Muscle layer of colon (tissue), 2 donors: Measurements from ENCODE around the gene LRMDA.

Experiments used
- H3K27ac ChIP-seq: one replicate; pipeline ENCODE4 v1.7.0; 2013; ENCODE audit warnings: low read depth, mild to moderate bottlenecking, low read length, moderate library complexity
- H3K27me3 ChIP-seq, 2 donors: one replicate each; pipeline ENCODE4 v1.7.0; 2013; ENCODE audit warnings: low read length in 2 of 2, mild to moderate bottlenecking in 2 of 2; ENCODE audit not compliant: insufficient read depth in 2 of 2, control insufficient read depth in 1 of 2
- H3K36me3 ChIP-seq: one replicate; pipeline ENCODE4 v1.7.0; 2013; ENCODE audit warnings: mild to moderate bottlenecking, low read length; ENCODE audit not compliant: insufficient read depth
- H3K4me1 ChIP-seq: one replicate; pipeline ENCODE4 v1.7.0; 2013; ENCODE audit warnings: mild to moderate bottlenecking, low read length; ENCODE audit not compliant: insufficient read depth
- H3K4me3 ChIP-seq, 2 donors: one replicate each; pipeline ENCODE4 v1.7.0; 2013; ENCODE audit warnings: low read length in 2 of 2, low read depth in 1 of 2, mild to moderate bottlenecking in 1 of 2, moderate library complexity in 1 of 2
- H3K9ac ChIP-seq: one replicate; pipeline ENCODE4 v1.7.0; 2013; ENCODE audit warnings: low read length
- H3K9me3 ChIP-seq: one replicate; pipeline ENCODE4 v1.7.0; 2013; ENCODE audit warnings: mild to moderate bottlenecking, low read length
- donor health status: abdominal sarcoma.
- donor health status: Adenocarcinoma of cecum.

Gene LRMDA

GRCh38 chr10:75703191-75703854, 271.9 kb downstream of the LRMDA start:
- Histone ChIP-seq H3K36me3 (no peaks in the 10 kb centered on the region), H3K4me1 (peaks cover 15% of the 10 kb centered on the region), H3K27ac (no peak overlapping the region), H3K4me3 (no peak overlapping the region), H3K9ac (no peak overlapping the region), H3K9me3 (no peaks in the 10 kb centered on the region), H3K27me3 (no peaks in the 10 kb centered on the region)

DNA sequence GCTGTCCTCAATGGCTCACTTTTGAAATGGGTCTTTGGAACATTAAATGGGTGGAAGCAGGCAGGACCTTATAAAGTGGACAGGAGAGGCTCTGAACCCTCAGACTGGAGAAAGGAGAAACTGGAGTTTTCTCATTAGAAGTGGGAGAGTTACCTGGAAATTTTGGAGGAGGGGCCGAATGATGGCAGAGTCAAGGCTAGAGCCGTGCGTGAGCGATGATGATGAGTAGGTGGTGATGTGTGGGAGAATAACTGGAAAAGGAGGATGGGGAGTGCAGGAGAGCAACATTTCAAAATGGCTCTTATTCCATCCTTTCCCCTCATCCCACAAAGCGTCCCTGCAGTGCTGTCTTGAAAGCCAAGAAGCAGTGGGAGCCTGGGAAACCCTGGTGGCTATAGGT, 274.0 kb downstream of the LRMDA start:
- no peak overlapping the region for H3K4me3 ChIP-seq
- no peak overlapping the region for H3K9ac ChIP-seq
- H3K27ac ChIP-seq = no peak overlapping the region
- no peaks in the 10 kb centered on the region for H3K9me3 ChIP-seq
- peaks cover 20% of the 10 kb centered on the region for H3K4me1 ChIP-seq
- no peaks in the 10 kb centered on the region for H3K27me3 ChIP-seq
- no peaks in the 10 kb centered on the region for H3K36me3 ChIP-seq

DNA sequence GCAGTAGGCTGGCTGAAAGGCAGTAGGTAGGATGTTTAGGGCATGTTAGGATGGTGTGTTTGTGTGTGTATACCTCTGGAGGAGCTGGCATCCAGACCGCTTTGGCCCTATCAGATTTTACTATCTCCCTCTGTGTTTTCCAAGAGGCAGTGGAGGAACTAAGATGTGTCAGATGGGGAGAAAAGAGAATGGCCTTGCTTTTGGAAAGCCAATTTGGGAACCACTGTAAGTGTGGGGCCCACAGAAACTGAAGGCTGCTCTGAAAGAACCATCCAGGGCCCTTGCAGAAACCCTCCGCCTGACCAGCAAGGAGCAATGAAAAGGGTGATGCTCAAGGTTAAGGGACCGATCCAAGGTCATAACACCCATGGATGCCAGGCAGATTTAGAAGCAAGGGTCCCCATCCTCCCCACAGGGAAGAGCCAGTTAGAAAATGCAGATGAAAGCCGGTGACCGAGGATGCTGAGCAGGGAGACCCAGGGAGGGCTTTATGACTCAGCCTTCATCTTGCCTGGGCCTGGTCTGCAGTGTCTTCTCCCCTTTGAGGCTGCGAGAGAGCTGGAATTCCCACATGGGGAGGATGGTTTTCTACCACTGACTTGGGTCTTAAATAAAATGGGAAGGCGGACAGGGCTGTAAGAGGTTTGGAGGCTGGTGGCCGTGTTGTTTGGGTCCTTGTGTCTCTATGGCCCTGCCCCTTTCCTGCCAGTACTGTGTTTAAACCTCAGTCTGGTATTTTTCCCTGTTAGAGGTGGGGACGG, 275.8 kb downstream of the LRMDA start:
- H3K4me1 ChIP-seq = peaks cover 20% of the 10 kb centered on the region
- H3K27me3 ChIP-seq = no peaks in the 10 kb centered on the region
- H3K27ac ChIP-seq = no peak overlapping the region
- no peaks in the 10 kb centered on the region for H3K36me3 ChIP-seq
- H3K9me3 ChIP-seq = no peaks in the 10 kb centered on the region
- H3K4me3 ChIP-seq = peak overlapping the region in 1 of 2 donors; percentile 9
- H3K9ac ChIP-seq = no peak overlapping the region

GRCh38 chr10:75708060-75708459, 276.6 kb downstream of the LRMDA start:
- Histone ChIP-seq H3K4me1 (peaks cover 20% of the 10 kb centered on the region), H3K9me3 (no peaks in the 10 kb centered on the region), H3K4me3 (peak overlapping the region in 1 of 2 donors; percentile 9), H3K27ac (no peak overlapping the region), H3K36me3 (no peaks in the 10 kb centered on the region), H3K9ac (no peak overlapping the region), H3K27me3 (no peaks in the 10 kb centered on the region)

- Histone ChIP-seq H3K9ac (no peak overlapping the region), H3K36me3 (no peaks in the 10 kb centered on the region), H3K4me1 (peaks cover 20% of the 10 kb centered on the region), H3K9me3 (no peaks in the 10 kb centered on the region), H3K4me3 (no peak overlapping the region), H3K27ac (no peak overlapping the region), H3K27me3 (no peaks in the 10 kb centered on the region)
Measured at GRCh38 chr10:75709245-75709644, 277.8 kb downstream of the LRMDA start.

GRCh38 chr10:75709811-75710210, 278.4 kb downstream of the LRMDA start:
- H3K27me3 ChIP-seq = no peaks in the 10 kb centered on the region
- H3K9me3 ChIP-seq = no peaks in the 10 kb centered on the region
- H3K27ac ChIP-seq = no peak overlapping the region

GRCh38 chr10:75712242-75712880, 280.9 kb downstream of the LRMDA start:
- Histone ChIP-seq H3K9ac (no peak overlapping the region), H3K27me3 (no peaks in the 10 kb centered on the region), H3K36me3 (no peaks in the 10 kb centered on the region), H3K4me3 (no peak overlapping the region), H3K9me3 (no peaks in the 10 kb centered on the region), H3K4me1 (peaks cover 15% of the 10 kb centered on the region), H3K27ac (no peak overlapping the region)

More at GRCh38 chr10:75709811-75710210, 278.4 kb downstream of the LRMDA start:
- Histone ChIP-seq H3K4me3 (no peak overlapping the region), H3K4me1 (peaks cover 20% of the 10 kb centered on the region), H3K9ac (no peak overlapping the region), H3K36me3 (no peaks in the 10 kb centered on the region)

- H3K4me3 ChIP-seq = no peak overlapping the region
- H3K36me3 ChIP-seq = no peaks in the 10 kb centered on the region
- no peaks in the 10 kb centered on the region for H3K9me3 ChIP-seq
- H3K9ac ChIP-seq = no peak overlapping the region
- H3K27ac ChIP-seq = no peak overlapping the region
- H3K27me3 ChIP-seq = no peaks in the 10 kb centered on the region
- H3K4me1 ChIP-seq = no peaks in the 10 kb centered on the region
Measured at GRCh38 chr10:75716506-75716905, 285.1 kb downstream of the LRMDA start.

GRCh38 chr10:75717126-75717916, 285.9 kb downstream of the LRMDA start:
- no peak overlapping the region for H3K4me3 ChIP-seq
- no peaks in the 10 kb centered on the region for H3K9me3 ChIP-seq
- H3K27ac ChIP-seq = no peak overlapping the region
- no peak overlapping the region for H3K9ac ChIP-seq
- H3K4me1 ChIP-seq = no peaks in the 10 kb centered on the region
- no peaks in the 10 kb centered on the region for H3K36me3 ChIP-seq
- no peaks in the 10 kb centered on the region for H3K27me3 ChIP-seq

DNA sequence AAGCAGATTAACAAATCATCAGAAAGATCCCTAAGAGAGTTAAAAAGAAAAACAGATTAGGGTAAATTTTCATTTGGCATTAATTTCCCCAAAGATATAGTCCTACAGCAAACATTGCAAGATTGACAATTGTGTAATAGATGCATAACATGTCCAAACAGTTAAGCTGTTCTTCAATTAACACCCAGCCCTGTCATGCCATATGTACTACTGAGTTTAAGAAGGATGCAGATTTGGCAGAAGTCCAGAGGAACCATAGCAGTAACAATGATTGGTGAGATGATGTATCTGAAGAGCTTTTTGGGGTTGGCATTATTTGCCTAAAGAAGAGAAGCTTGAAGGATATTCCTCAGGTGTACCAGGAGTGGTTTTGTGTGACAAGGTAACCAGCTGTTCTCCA, 287.6 kb downstream of the LRMDA start:
- Histone ChIP-seq H3K27me3 (no peaks in the 10 kb centered on the region), H3K9me3 (no peaks in the 10 kb centered on the region), H3K27ac (no peak overlapping the region), H3K4me1 (no peaks in the 10 kb centered on the region), H3K4me3 (no peak overlapping the region), H3K36me3 (no peaks in the 10 kb centered on the region), H3K9ac (no peak overlapping the region)

DNA sequence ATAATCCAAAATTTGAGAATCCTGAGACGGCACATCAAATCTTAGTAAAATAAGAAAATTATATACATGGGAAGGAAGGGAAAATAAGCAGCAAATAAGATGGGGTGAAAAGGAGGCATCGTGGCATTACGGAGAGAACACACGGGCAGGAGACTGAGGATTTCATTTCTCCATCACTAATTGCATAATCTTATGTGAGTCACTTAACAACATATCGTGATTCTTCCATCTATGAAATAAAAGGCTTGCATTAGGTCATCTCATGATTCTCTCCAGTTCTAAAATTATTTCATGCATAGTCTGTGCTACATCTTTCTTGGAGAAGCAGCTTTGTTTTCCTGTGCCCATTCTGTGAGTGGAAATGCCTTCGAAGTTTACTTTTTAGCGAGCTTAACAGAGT, 288.7 kb downstream of the LRMDA start:
- H3K4me1 ChIP-seq = no peaks in the 10 kb centered on the region
- H3K4me3 ChIP-seq = no peak overlapping the region
- H3K9me3 ChIP-seq = no peaks in the 10 kb centered on the region
- H3K36me3 ChIP-seq = no peaks in the 10 kb centered on the region
- H3K27ac ChIP-seq = no peak overlapping the region
- no peaks in the 10 kb centered on the region for H3K27me3 ChIP-seq
- H3K9ac ChIP-seq = no peak overlapping the region
